ENCODE data around the gene MSANTD1. TPM values are rescaled to one million over a fixed set of nuclear protein-coding genes. Genes with fewer than 3 reads are reported as not detected.
A peak's percentile ranks its signal among the peaks of the same experiment; 100 is the strongest.

The MSANTD1 gene
- total and polyA plus RNA-seq, 2 donors = 0.24 to 0.85 TPM

DNA sequence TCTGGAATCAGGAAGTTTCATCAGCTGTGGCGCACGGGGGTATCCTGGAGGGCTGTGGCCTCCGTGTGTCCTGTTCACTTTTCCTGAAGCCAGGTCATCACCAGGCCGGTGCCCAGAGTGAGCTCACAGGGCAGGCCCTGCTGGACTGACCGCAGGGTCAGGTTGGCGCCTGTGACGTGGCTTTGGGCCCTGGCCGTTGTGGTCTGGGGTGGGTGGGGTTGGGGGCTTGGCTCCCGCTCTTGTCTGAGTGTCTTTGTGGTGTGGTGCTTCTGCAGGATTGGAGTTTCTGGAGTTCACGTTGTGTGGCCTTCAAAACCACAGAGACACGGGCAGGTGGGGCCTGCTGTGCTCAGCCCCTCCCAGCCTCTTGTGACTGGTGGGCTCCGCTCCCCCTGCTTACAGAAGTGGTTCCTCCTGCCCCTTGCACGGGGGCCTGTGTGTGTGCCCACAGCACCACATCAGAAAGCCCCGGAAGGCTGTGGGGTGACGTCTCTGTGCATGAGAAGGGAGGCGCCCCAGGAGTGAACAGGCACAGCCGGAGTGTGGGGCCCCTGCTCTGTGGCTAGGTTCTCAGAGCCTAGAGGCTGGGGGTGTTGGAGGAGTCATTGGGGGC lies 53.3 kb downstream of the MSANTD1 start:
- 67% methylated on average over 17 of the region's 17 CpGs for WGBS
- no peaks in the 10 kb centered on the region for H3K36me3 ChIP-seq (ENCODE audit: insufficient read depth)
- no peaks in the 10 kb centered on the region for H3K4me1 ChIP-seq (ENCODE audit: insufficient read depth)
- H3K27ac ChIP-seq (ENCODE audit: low read depth) = no peak overlapping the region
- DNase-seq (ENCODE audit: extremely low spot score) = no peak
- H3K4me3 ChIP-seq (ENCODE audit: low read depth, low read length) = no peak overlapping the region

DNA sequence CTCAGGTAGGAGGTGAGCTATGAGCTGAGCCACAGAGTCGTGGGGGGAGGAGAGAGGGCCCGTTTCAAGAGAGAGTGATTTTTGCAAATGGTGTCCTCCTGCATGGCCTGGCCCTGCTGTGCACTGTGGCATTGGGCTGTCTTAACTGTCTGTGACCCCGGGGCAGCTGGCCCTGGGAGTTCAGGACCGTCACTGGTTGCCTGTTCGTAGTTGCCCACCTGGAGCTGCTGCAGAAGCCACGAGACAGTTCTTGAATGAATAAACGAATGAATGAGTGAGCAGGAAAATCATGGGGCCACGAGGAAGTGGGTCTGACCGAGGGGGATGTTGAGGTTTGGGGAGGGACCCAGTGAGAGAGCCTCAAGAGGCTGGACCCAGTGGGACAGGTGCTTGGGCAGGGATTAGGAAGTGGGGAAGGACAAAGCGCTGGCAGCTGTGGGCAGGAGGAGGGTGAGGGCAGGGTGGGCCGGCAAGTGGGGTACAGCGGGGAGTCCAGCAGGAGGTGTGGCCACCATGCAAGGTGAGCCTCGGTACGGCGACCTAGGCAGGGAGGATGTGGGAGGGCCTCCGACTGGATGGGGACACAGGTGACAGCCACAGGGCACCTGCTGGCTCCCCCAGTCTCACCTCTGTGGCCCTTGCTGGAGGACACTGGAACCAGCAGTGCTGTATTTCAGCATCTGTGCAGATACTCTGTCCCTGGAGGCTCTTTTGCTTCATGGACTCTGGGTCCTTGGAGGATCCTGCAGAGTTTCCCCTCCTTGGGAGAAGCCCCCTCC lies 54.0 kb downstream of the MSANTD1 start:
- H3K27ac ChIP-seq (ENCODE audit: low read depth) = no peak overlapping the region
- no peaks in the 10 kb centered on the region for H3K36me3 ChIP-seq (ENCODE audit: insufficient read depth)
- DNase-seq (ENCODE audit: extremely low spot score) = no peak
- 82% methylated on average over 16 of the region's 16 CpGs for WGBS
- H3K4me1 ChIP-seq (ENCODE audit: insufficient read depth) = no peaks in the 10 kb centered on the region
- no peak overlapping the region for H3K4me3 ChIP-seq (ENCODE audit: low read depth, low read length)

DNA sequence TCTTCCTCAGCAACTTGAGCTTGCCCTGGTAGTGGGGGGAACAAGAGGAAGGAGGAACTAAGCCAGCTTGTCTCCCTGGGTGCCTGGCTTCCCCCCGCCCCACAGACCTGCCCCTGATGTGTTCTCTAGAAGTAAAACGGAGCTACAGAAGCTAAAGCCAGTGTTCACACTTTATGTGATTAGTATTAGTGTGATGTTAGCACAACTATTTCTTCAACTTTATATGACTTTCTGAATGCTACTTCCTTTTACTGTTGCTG lies 54.5 kb downstream of the MSANTD1 start:
- H3K27ac ChIP-seq (ENCODE audit: low read depth) = no peak overlapping the region
- no peaks in the 10 kb centered on the region for H3K36me3 ChIP-seq (ENCODE audit: insufficient read depth)
- DNase-seq (ENCODE audit: extremely low spot score) = no peak
- WGBS = 91% methylated on average over 2 of the region's 2 CpGs
- H3K4me1 ChIP-seq (ENCODE audit: insufficient read depth) = no peaks in the 10 kb centered on the region
- no peak overlapping the region for H3K4me3 ChIP-seq (ENCODE audit: low read depth, low read length)

DNA sequence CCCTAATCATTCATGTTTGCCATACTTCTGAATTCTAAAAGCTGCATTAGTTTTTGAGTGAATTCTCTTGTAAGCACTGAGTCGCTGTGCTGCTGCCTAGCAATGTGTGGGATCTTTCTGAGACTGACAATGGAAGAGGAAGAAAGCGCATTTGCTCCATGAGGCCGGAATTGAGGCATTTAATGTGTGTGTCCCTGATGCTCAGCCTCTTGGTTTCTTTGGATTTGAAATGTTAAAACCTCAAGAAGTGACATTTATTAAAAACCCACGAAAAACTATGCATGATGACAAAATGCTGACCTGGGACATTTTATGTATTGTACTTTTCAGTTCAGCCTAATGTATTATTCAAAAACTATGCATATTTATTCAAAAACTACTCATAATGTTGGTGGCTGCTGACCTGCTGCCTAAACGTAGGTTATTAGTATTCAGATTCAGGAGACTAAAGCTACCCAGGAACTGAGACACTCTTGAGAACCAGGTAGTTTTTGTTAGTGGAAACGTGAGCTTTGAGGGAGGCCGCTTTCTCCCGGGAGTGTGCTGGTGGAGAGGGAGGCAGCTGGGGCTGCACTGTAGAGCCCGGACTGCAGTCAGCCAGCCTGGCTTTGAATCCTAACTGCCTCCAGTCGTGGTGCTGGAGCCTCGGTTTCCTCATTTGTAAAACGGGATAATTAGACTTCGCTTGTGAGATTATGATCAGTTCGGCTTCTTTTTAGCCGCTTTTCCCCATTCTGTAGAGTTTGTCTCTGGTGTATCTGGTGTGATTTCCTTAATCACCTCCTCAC lies 55.2 kb downstream of the MSANTD1 start:
- no peaks in the 10 kb centered on the region for H3K36me3 ChIP-seq (ENCODE audit: insufficient read depth)
- 67% methylated on average over 15 of the region's 15 CpGs for WGBS
- no peak overlapping the region for H3K27ac ChIP-seq (ENCODE audit: low read depth)
- H3K4me3 ChIP-seq (ENCODE audit: low read depth, low read length) = no peak overlapping the region
- DNase-seq (ENCODE audit: extremely low spot score) = no peak
- no peaks in the 10 kb centered on the region for H3K4me1 ChIP-seq (ENCODE audit: insufficient read depth)

DNA sequence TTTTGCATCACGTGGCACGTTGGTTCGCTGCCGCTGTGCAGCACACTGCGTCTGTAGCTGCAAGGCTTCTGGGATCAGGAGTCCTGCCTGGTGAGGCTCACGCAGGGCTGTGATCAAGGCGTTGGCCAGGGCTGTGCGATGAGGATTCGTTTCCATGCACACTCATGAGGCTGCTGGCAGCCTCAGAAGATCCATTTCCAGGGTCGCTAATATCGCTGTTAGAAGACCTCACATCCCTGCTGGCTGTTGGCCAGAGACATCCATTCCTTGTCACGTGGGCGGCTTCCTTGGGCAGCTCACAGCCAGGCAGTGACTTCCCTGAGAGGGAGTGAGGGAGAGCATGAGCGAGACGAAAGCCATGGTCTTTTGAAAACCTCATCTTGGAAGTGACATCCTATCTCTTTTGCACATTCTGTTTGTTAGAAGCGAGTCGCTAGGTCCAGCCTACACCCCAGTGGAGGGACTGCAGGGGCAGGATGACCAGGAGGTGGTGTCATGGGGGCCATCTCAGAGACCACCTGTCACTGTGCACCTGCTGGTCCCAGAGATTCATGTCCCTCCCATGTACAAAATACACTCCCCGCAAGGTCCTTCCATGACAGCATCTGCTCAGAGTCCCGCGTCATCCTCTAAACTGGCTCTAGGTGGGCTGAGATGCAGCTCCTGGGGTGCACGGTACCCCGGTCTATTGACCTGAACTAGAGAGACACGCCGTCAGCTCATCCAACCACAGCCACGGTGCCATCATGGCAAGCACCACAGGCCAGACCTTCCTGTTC lies 56.1 kb downstream of the MSANTD1 start:
- Histone ChIP-seq H3K4me1 (ENCODE audit: insufficient read depth) (no peaks in the 10 kb centered on the region), H3K36me3 (ENCODE audit: insufficient read depth) (no peaks in the 10 kb centered on the region), H3K4me3 (ENCODE audit: low read depth, low read length) (no peak overlapping the region), H3K27ac (ENCODE audit: low read depth) (no peak overlapping the region)
- WGBS = 45% methylated on average over 25 of the region's 25 CpGs
- peak; percentile 50 for DNase-seq (ENCODE audit: extremely low spot score)

DNA sequence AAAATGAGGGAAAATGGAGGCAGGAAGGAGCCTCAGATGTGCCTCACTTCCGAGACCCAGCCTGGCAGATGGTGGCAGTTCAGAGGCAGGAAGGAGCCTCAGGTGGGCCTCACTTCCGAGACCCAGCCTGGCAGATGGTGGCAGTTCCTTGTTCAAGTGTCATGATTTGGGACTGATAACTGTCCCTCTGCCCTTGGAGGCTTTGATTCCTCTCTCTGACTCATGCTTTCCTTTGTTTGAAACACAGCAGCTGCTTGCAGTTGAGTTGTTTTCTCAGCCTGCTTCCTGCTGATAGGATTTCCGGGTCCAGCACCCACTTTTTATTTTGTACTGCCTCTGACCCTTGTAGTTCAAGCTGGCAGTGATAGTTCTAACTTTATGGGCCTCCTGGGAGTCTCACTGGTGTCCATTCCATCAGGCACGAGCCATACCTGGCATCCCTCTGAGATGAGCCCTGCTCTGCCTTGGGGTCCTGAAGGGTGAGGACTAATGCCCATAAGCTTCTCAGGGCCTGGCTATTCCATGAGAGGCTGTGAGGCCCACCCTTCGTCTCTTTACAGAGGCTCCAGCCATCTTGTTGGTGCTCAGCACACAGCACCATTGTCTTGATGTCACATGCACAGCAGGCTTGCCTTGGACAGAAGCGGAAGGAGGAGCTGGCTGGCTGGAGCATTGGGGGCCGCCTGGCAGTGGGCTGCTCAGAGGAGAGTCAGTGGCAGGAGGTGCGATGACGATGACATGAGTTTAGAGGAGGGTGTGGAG lies 56.8 kb downstream of the MSANTD1 start:
- 72% methylated on average over 9 of the region's 9 CpGs for WGBS
- H3K36me3 ChIP-seq (ENCODE audit: insufficient read depth) = no peaks in the 10 kb centered on the region
- no peak for DNase-seq (ENCODE audit: extremely low spot score)
- no peak overlapping the region for H3K4me3 ChIP-seq (ENCODE audit: low read depth, low read length)
- no peaks in the 10 kb centered on the region for H3K4me1 ChIP-seq (ENCODE audit: insufficient read depth)
- H3K27ac ChIP-seq (ENCODE audit: low read depth) = no peak overlapping the region

Other genes with a start within 250 kb of the MSANTD1 start
- not detected for gene HTT-AS, start 174.6 kb upstream of the MSANTD1 start, total RNA-seq
- gene HTT-AS, start 174.6 kb upstream of the MSANTD1 start, polyA plus RNA-seq = not detected
- 80.4 TPM for gene HTT, start 174.5 kb upstream of the MSANTD1 start, total RNA-seq
- 14.7 TPM for gene HTT, start 174.5 kb upstream of the MSANTD1 start, polyA plus RNA-seq
- 51.6 TPM for gene RGS12, start 43.9 kb downstream of the MSANTD1 start, total RNA-seq
- 28.4 TPM for gene RGS12, start 43.9 kb downstream of the MSANTD1 start, polyA plus RNA-seq
- 0.48 TPM for gene HGFAC, start 192.8 kb downstream of the MSANTD1 start, total RNA-seq
- gene HGFAC, start 192.8 kb downstream of the MSANTD1 start, polyA plus RNA-seq = 0.46 TPM
- 2.2 TPM for gene DOK7, start 214.1 kb downstream of the MSANTD1 start, total RNA-seq
- 0.96 TPM for gene DOK7, start 214.1 kb downstream of the MSANTD1 start, polyA plus RNA-seq

All from urinary bladder (tissue), 4 donors.